Hippocampal formation (tissue), 2 donors: ENCODE results near the gene SH3BP1.
A peak's percentile ranks its signal among the peaks of the same experiment; 100 is the strongest.
"Not testable (repeated sequence)": the region's sequence is repeated elsewhere in the genome, so short reads cannot be mapped to it uniquely, and the experiment has no call there.

Experiments used
- DNase-seq, 2 donors: peaks; one replicate each; lab custom pipeline; 2025; lab: John Stamatoyannopoulos, UW

The SH3BP1 gene

DNA sequence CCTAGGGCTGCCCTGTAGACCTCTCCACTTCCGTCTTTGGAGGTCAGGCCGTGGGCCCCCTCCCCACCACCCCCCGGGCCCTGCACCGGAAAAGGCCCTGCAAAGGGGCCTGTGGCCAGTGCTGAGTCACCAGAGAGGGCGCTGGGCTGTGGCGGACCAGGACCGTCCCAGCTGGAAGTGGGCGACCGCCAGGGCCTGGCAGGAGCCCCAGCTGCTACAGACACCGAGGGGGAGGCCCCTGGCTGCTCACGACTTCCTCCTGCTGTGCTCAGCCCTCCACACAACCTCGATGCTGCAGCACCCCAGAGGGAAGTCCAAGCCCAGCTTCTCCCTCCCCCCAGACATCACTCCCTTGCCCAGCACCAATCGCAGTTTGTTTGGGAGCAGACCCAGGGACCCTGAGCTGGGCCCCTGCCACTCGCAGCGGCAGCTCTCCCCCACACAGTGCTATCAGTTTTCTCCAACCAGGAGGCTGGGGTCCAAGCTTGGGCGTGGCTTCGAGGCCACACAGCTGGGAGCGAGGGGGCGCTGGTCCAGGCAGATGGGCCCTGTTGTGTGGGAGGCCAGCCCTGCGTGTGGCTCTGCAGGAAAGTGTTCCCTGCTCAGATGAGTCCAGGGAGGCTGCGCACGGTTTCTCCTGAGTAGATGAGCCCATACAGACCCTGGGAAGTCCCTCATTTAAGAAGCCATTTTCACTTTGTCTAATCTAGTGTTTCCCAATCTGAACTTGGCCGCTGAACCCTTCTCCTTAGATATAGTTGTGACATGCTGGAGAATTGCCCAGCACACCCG is 5.6 kb upstream of the SH3BP1 start:
- peak; percentile 62 to 75 for DNase-seq

DNA sequence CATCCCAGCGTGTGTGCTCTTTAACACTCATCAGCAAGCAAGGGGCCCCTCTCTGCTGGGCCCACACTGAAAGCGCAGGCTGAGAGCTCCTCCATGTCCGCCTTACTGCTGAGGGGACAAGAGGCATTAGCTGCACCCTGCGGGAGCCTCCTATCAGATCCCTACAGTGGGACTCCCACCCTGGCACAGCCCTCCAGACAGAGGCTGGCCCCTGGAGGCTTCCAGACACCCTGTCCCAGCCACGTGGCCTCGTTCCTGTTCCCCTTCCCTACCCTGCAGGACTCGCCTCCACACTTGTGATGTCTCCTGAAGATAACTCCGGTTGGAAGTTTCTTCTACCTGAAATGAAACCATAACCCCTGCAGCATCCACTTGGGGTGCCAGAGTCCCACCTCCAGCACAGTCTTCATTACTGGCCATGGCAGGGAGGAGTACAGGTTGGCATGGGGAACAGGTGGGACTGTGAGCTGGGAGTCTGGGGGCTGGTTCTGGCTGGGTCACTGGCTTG is 5.0 kb upstream of the SH3BP1 start:
- no peak for DNase-seq

DNA sequence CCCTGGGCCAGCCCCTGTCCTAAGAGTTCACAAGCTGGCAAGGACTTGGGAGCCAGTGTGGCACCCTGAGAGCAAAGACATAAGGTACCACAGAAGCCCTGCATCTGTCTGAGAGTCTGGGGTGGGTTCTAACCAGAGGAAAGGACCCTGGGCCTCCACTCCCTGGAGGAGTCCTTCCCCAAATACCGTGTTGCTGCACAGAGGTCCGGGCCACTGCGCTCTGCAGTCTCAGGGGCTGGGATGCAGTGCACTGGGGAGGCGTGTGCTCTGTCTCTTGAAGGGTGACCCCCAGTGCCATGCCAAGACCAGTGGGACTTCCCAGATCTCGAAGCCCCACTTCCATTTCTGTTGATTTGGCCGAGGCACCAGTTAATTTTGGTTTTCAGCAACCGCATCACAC is 4.3 kb upstream of the SH3BP1 start:
- no peak for DNase-seq

DNA sequence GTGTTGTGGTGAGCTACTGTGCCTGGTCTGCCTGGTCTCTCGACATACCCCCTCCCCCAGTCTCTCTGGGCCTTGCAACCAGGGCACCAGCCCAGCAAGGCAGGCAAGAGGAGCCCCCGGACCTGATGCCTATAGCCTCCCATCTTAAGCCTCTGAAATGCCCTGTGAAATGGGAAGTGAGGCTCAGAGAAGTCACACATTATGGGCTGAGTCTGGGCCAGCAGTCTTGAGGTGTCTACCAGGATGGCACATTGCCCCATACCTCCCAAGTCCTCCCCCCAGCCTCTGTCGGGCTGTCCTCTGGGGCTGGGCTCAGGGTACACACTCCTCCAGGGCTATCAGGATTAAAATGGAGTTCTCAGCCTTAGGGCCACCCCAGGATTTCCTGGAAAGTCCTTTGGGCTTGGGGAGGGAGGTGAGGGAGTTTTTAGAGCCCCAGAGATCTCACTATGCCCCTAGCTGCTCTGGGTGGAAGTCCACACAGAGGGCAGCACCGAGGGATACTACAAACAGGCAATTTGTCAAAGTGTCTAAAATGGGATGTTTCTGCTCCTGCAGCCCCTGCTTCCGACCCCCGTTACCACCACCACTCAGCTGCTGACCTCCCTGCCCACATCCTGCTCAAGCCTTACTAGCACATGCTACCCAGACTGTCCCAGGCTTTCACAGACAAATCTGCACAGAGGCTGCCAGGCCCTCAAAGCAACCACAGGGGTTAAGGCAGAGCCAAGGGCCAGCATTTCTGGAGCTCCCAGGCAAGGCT is 3.1 kb upstream of the SH3BP1 start:
- no peak for DNase-seq

DNA sequence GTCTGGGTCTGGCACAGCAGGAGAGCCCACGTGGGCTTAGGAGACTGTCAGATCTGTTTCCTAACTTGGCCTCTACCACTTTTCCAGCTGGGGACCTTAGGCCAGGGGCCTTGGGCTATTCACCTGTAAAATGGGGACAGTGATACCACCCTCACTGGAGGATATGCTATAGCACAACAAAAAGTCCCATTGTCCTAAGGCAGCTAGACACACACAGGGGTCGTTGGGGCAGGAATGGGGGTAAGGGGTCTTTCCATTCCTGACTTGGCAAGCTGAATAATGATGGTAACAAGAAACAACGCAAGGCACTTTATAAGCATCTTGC is 2.6 kb upstream of the SH3BP1 start:
- no peak for DNase-seq

DNA sequence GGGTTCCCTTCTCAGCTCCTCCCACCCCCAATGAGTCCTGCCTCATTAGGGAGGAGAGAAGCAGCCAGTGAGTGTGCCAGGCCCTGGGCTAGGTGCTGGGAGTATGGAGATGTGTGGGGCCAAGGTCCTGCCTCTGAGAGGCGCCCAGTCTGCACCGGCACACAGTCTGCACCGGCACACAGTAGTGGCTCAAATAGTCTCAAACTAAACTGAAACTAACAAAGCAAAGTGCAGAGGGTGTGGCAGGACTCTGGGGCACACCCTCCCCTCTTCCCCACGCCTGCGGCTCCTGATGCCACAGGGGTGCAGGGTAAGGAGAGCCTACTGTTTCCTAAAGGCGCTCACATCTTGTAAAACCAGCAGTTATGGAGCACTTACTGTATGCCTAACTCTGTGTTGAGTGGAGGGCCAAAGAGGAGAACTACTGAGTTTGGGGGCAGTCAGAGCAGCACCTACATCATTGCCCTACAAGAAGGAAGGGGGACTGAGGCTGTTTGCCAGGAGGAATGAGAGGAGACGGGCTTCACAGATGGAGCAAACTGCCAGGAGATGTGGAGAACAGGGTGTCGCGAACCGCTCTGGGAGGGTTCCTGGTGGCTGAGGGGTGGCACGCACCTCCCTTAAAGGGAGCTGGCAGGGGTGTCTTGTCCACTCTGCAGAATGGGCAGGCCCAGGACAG is 939 bp upstream of the SH3BP1 start:
- no peak for DNase-seq

DNA sequence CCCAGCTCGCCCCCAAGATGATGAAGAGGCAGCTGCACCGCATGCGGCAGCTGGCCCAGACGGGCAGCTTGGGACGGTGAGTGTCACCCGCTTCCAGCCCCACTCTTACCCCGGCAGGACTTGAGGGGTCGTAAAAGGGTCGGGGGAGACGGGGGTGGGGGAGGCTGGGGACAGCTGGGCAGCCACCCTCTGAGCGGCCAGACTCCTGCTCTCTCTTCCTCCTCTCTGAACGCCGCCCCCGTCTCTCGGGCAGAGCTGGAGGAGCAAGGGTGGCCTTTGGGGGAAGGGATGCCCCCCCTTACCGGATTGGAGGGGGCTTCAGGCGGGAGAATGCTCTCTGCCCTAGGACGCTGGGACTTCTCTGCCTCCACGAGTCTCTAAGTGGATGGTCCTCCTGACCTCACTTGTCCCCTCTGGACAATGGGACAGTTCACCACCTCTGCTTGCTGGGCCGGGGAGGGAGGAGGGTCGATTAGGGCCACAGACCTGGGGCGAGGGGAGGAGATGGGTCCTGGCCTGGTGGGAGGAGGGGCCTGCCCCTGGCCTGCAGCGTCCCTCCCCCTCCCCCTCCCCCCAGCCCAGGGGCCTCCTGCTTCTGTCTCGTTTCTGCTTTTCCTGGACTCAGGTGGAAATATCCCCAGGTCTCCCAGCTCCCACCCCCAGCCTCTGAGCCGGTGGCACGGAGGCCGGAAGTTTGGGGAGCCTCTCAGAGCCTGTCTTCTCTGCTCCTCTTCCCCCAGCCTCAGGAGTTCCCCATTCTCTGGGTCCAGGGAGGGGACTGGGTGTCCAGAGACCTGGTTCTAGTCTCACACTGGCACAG is 512 bp downstream of the SH3BP1 start:
- DNase-seq, result no peak

DNA sequence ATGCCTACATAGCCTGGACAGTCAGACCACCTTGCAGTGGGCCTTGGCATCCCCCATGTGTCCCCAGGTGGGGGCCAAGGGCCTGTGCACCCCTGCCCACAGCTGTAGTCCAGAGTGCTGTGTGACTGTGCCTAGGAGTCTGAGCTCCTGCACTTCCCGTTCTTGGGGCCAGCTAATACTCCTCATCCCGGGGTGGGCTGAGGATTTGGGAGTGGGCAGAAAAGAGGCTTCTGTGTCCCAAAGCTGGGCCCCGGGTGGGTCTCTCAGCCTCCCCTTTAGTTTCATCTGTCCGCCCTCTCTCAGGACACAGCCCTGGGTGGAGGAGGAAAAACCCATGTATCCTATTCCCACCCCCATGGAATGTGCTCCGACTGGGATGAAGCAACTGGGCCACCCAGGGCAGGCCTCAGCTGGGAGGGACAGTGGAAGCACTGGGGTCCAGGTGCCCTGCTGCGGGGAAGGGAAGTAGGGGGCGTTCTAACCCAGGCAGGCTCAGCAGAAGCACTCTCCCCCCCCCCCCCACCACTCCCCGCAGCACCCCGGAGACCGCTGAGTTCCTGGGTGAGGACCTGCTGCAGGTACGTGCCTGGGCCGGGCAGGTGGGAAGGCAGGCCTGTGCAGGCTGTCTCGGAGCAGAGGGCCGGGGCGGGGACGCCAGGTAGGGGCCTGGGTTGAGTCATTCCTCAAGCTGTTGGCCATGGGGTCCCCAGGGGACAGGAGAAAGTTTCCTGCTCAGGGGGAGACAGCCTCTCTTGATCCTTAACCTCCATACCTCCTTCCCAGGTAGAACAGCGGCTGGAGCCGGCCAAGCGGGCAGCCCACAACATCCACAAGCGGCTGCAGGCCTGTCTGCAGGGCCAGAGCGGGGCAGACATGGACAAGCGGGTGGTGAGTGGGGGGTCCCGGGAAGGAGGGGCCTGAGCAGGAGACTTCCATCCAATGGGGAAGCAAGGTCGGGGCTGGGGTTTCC is 1.4 kb downstream of the SH3BP1 start:
- no peak for DNase-seq

DNA sequence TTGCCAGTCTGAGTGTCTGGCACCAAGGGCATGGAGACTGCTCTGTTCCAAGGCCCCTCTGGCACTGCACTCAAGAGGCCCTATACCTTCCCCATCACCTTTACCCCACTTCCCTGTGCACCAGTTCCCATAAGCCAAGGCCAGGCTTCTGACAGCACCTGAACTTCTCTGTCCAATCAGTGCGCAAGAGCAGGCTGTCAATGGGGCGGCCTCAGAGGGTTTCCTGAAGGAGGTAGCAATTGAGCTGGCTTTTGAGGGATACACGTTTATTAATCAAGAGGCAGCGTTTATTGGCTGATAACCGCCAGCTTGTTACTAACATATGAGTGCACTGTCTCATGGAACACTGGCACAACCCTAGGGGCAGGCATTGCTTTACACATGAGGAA is 2.1 kb downstream of the SH3BP1 start:
- DNase-seq, result no peak

DNA sequence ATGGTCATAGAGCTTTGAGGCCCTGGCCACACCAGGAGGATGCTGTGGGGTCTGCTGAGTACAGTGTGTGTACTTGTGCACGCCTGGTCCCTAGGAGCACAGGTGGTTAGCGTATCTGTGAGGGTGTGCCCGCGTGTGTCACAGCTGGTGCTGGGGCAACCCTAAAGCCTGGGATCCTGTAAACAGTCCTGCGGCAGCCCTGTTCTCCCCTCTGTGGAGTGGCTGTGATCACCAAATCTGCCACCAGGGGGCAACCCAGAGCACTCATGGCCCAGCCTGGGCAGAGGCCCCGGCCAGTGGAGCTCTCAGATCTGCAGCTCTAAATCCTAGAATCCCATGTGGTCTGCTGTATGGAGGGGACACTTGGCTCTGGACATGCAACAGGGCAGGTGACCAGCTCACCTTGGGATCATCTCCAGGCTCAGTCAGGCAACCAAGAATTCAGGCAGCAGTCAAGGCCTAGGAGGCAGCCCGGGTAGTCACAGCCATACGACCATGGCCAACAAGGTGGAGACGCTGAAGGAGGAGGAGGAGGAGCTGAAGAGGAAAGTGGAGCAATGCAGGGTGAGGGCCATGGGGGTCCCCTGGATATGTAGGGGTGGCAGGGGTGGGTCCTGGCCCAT is 3.9 kb downstream of the SH3BP1 start:
- DNase-seq, result peak; percentile 56 to 74

DNA sequence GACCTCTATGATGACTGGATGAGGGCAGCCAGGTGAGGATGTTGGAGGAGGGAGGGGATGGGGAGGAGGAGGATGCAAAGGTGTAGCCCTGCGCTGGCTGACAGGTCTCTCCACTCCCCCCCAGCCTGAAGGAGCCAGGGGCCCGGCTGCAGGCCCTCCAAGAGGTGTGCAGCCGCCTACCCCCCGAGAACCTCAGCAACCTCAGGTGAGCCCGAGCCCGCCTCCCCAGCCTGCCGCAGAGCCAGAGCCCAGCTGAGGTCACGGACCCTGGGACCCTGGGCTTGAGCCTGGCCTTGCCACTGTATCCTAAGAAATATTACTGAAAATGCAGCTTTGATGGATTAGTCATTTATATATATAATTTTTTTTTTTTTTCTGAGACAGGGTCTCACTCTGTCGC is 7.8 kb downstream of the SH3BP1 start:
- no peak for DNase-seq

DNA sequence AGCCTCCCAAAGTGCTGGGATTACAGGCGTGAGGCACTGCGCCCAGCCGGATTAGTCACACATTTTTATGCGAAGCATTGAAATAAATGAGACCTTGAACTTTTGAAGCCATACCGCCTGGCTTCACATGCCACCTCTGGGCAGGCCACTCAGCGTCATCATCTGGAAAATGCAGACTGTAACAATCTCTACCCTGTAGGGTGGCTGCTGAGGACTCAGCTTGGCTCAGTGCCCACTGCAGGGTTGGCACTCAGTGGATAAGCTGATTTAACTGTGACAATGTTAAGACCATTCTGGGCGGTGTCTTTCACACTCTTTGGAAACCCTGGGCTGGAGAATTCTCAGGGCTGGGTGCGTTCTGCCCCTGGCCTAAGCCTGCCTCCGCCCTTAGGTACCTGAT is 8.5 kb downstream of the SH3BP1 start:
- DNase-seq, result no peak

DNA sequence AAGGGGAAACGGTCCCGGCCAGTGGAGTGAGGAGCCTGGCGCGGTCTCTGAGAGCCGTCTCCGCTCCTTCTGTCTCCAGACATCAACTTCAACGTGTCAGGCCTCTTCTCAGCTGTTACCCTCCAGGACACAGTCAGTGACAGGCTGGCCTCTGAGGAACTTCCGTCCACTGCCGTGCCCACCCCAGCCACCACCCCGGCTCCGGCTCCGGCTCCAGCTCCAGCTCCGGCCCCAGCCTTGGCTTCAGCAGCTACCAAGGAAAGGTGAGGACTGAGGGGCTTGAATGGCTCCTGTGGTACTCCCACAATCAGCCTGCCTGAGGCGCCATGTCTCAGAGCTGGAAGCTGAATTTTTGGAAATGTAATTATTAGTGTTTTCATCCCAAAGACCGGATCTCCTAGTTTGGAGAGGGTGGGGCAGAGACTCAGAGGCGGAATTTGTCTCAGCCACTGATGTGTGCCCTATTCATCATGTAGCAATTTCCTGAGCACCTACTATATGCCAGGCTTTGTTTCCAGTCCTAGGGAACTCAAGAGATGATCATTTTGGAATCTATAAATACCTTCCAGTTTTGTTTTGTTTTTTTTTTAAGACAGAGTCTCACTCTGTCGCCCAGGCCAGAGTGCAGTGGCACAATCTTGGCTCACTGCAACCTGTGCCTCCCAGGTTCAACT is 11.1 kb downstream of the SH3BP1 start:
- DNase-seq, result no peak

DNA sequence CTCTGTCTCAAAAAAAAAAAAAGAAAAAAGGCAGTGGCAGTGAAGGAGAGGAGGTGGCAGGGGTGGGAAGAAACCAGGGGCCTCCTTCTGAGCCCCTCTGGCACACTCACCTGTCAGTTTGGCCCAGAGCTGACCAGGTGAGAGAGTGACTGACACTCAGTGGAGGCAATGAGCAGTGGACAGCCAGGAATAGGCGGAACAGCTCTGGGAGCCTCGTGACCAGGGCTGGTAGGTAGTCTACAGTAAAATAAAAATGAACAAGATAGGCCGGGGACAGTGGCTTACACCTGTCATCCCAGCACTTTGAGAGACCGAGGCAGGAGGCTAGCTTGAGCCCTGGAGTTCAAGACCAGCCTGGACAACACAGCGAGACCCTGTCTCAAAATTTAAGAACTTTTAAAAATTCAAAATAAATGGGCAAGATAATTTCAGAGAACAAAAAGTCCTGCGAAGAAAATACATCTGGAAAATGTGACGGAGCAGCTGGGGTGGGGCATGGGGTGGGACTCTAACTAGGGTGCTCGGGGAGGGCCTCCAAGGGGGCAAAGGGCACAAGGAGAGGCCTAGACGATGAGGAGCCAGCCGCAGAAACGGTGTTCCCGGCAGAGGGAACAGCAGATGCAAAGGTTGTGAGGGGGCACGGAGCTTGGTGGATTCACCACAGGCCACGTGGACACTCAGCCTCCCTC is 15.2 kb downstream of the SH3BP1 start:
- no peak for DNase-seq

DNA sequence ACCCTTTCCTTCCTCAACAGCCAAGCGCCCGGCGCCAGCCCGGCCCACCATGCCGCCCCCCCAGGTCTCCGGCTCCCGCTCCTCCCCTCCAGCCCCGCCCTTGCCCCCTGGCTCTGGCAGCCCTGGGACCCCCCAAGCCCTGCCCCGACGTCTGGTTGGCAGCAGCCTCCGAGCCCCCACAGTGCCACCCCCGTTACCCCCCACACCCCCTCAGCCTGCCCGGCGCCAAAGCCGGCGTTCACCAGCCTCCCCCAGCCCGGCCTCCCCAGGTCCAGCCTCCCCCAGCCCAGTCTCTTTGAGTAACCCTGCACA is 15.7 kb downstream of the SH3BP1 start:
- DNase-seq, result no peak

DNA sequence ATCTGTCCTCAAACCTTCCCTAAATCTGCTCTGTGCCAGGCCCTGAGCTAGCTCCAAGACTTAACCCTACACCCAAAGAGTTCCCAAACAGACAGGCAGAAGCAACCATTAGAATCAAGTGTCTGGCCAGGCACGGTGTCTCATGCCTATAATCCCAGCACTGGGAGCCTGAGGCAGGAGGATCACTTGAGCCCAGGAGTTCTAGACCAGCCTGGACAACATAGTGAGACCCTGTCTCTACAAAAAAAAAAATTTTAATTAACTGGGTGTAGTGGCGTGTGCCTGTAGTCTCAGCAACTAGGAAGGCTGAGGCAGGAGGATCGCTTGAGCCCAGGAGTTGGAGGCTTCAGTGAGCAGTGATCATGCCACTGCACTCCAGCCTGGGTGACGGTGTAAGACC is 17.1 kb downstream of the SH3BP1 start:
- not testable (repeated sequence) for DNase-seq

DNA sequence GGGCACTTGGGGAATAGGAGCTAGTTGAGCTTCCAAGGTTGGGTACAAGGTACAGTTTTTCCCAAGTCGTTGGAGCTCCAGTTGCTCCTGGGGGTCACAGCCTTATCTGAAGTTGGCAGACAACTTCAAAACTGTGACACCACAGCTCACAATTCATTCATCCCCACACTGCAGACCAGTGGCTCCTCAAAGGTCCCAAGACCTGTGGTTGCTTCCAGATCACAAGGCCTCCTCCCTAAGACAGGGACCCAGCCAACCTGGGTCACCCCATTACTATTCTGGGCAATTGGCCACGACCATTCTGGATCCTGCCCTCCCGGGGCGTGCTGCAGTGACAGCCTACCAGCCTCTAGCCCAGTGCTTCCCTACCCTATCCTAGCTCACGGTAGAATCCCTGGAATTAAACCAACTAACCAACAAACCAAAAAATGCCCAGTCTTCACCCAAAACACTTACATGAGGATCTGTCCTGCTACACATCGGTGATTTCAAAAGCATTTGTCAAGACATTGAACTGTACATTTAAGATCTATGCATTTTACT is 18.2 kb downstream of the SH3BP1 start:
- DNase-seq, result no peak

DNA sequence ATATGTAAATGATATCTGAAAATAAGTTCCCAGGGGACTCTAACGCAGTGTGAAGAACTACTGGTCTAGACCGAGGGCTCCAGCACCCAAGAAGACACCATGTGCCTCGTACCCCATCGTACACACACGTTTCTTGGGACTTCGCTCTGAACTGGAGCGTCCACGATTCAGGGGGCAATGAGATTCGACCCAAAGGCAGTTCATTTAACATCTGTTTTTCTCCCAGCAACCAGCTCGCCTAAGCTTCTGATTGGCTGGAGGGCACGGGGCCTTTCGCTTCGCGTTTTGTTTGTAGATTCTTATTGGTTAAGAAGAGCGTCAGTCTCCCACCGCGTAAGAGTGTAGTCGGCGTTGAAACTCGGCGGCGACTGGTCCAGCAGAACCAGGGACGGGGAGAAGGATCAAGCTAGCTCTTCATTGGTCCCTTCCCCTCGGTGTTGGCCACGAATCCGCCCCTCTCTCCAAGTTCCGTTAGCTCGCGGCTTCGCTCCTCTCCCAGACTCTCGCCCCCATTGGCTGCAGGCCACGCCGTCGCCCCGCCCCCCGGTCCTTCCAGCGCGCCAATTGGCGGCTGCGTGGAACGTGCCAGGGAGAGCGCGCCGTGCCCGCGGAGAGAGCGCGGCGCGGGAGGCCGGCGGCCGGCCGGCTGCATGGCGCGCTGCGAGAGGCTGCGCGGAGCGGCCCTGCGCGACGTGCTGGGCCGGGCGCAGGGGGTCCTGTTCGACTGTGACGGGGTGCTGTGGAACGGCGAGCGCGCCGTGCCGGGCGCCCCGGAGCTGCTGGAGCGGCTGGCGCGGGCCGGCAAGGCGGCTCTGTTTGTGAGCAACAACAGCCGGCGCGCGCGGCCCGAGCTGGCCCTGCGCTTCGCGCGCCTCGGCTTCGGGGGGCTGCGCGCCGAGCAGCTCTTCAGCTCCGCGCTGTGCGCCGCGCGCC is 18.9 kb downstream of the SH3BP1 start, which contains the start of gene PDXP:
TSS of gene PDXP (plus strand) at position 591 of the 933 bp plus-strand sequence. CDS start at position 651, 60 bp downstream.
- peak; percentile 98 to 99 for DNase-seq
